HepG2 (cell line): ENCODE data around the gene SRGAP2. TPM values are rescaled to one million over a fixed set of nuclear protein-coding genes. Genes with fewer than 3 reads are reported as not detected.
"Not testable (repeated sequence)": the region's sequence is repeated elsewhere in the genome, so short reads cannot be mapped to it uniquely, and the experiment has no call there.

Experiments
- ATAC-seq: fragments of 200-7000 bp; cut with Tn5 transposase; 3 replicates; pipeline ENCODE4 v1.9.1; 2020; ENCODE audit warnings: mild to moderate bottlenecking, moderate library complexity
- BruUV-seq: library from RNA; stranded (reverse); fragments of 400-500 nt; replicated peaks from 2 replicates; lab custom pipeline; 2021; lab: Mats Ljungman, UMichigan
- CTCF ChIA-PET: fragments of 300-600 bp; formaldehyde crosslinking; extraction: SDS; loops from one replicate; lab custom pipeline; 2021; ENCODE audit warnings: low total read pairs, inconsistent platforms, low intra/inter-chr PET ratio; lab: Yijun Ruan, JAX
- POLR2A ChIA-PET: fragments of 350-600 bp; sonication (Branson Sonifier 250); formaldehyde crosslinking; loops from one replicate; lab custom pipeline; 2020; ENCODE audit warnings: antibody characterized with exemption, inconsistent platforms; lab: Yijun Ruan, JAX
- DNase-seq: peaks from one replicate; pipeline ENCODE4 v3.0.0-alpha.2; 2015; ENCODE audit warnings: low spot score
- FAIRE-seq: peaks from 3 replicates; lab custom pipeline; 2011; peaks lifted over from hg19 to GRCh38; lab: Jason Lieb, UNC
- H2AFZ ChIP-seq: one replicate; pipeline ENCODE4 v1.6.1; 2011; ENCODE audit warnings: low read length, inconsistent platforms
- H3K27ac ChIP-seq: fragments of 300-600 bp; 3 replicates; pipeline ENCODE4 v1.8.0; 2011; ENCODE audit warnings: mixed run types, mild to moderate bottlenecking, mixed read lengths, low read length, inconsistent platforms; ENCODE audit not compliant: insufficient read depth; ENCODE audit errors: extremely low read length
- H3K27me3 ChIP-seq, 2 experiments: fragments of 200-600 bp in 1 of 2; 2 replicates in 1 of 2; 3 replicates in 1 of 2; pipeline versions ENCODE4 v1.6.0 to v1.8.0; 2011; ENCODE audit warnings: low read length in 2 of 2, mild to moderate bottlenecking in 2 of 2, moderate library complexity in 2 of 2, inconsistent platforms in 1 of 2; ENCODE audit not compliant: insufficient read depth in 2 of 2, control insufficient read depth in 1 of 2
- H3K36me3 ChIP-seq, 2 experiments: fragments of 200-600 bp in 1 of 2; replicated peaks in 1 of 2; 2 replicates in 1 of 2; 3 replicates in 1 of 2; pipeline versions ENCODE4 v1.5.1 to v1.8.0; 2011; ENCODE audit warnings: low read length in 2 of 2, inconsistent platforms in 1 of 2; ENCODE audit not compliant: insufficient read depth in 2 of 2, control insufficient read depth in 1 of 2
- H3K4me1 ChIP-seq: 2 replicates; pipeline ENCODE4 v1.5.1; 2012; ENCODE audit warnings: low read length, inconsistent platforms; ENCODE audit not compliant: insufficient read depth
- H3K4me2 ChIP-seq: 2 replicates; pipeline ENCODE4 v1.6.0; 2011; ENCODE audit warnings: low read depth, low read length, inconsistent platforms
- H3K4me3 ChIP-seq, 3 experiments: fragments of 200-600 bp in 1 of 3; sonication (generic), shearing (Covaris generic) in 1 of 3; replicated peaks in 1 of 3; 2 replicates each; pipeline ENCODE4 v1.5.1; 2011 to 2016; ENCODE audit warnings: low read length in 3 of 3, inconsistent platforms in 2 of 3, low read depth in 2 of 3, mild to moderate bottlenecking in 2 of 3, control low read depth in 1 of 3, mixed read lengths in 1 of 3; ENCODE audit not compliant: insufficient read depth in 1 of 3
- H3K79me2 ChIP-seq: one replicate; pipeline ENCODE4 v1.6.1; 2011; ENCODE audit warnings: low read length, inconsistent platforms; ENCODE audit not compliant: insufficient read depth
- H3K9ac ChIP-seq: 2 replicates; pipeline ENCODE4 v1.6.0; 2011; ENCODE audit warnings: mild to moderate bottlenecking, low read depth, low read length, inconsistent platforms; ENCODE audit not compliant: insufficient read depth
- H3K9me3 ChIP-seq: 2 replicates; pipeline ENCODE4 v1.5.1; 2012; ENCODE audit warnings: mild to moderate bottlenecking, low read length
- H4K20me1 ChIP-seq: 2 replicates; pipeline ENCODE4 v1.6.0; 2011; ENCODE audit warnings: inconsistent platforms, mild to moderate bottlenecking, low read length, moderate library complexity; ENCODE audit not compliant: insufficient read depth
- WGBS: methylation state at CpG from one replicate; pipeline ENCODE4 v1.1.6; 2017; ENCODE audit warnings: low lambda C conversion rate; 5-methylcytosine and 5-hydroxymethylcytosine counted together
- in situ Hi-C: cut with HindIII; loops from 2 replicates; pipeline ENCODE4 v1.10.0; 2017; ENCODE audit warnings: low pct_unique_long_range_greater_than_20kb; ENCODE audit not compliant: extremely low pct_ligation_motif_present
- intact Hi-C: fragments of 100-400 bp; cut with micrococcal nuclease; formaldehyde crosslinking; loops from one replicate; pipeline ENCODE4 v1.10.0; 2022; ENCODE audit not compliant: unreplicated experiment
- polyA plus RNA-seq, 8 experiments: library from polyadenylated mRNA; depleted of rRNA in 3 of 8; stranded (reverse) in 7 of 8; unstranded in 1 of 8; fragments of >200 nt; fragmentation: Illumina TruSeq in 4 of 8; extraction: Trizol in 4 of 8; gene quantifications; 2 replicates each; pipeline versions ENCODE4 v1.2.1 to v1.2.3, GENCODE V29; 2011 to 2016; ENCODE audit warnings: low read depth in 4 of 8, missing spikeins in 1 of 8, mixed read lengths in 1 of 8; ENCODE audit not compliant: insufficient read depth in 1 of 8
- total RNA-seq, 5 experiments: library from RNA; depleted of rRNA; stranded (reverse); fragments of >200 nt; fragmentation: Illumina TruSeq; extraction: Trizol; gene quantifications; 2 replicates each; pipeline ENCODE4 v1.2.3, GENCODE V29; 2016; ENCODE audit warnings: low read depth in 1 of 5

Gene SRGAP2
- total and polyA plus RNA-seq, 2 of the 13 experiments (the other 11 are each of a cell fraction or from before 2014, with no cell fraction given) = 11.5 to 24.0 TPM

GRCh38 chr1:206178061-206178989, 25.0 kb upstream of the SRGAP2 start:
- intact Hi-C loops, BruUV-seq, H4K20me1 ChIP-seq, DNase-seq, H3K27me3 ChIP-seq, CTCF ChIA-PET, FAIRE-seq, H3K4me1 ChIP-seq, H3K4me2 ChIP-seq, H3K4me3 ChIP-seq, H3K79me2 ChIP-seq, in situ Hi-C loops, POLR2A ChIA-PET, H3K9me3 ChIP-seq, H3K36me3 ChIP-seq, H3K27ac ChIP-seq, H2AFZ ChIP-seq, H3K9ac ChIP-seq, ATAC-seq: not testable (repeated sequence)
- WGBS = 64% methylated on average over 9 of the region's 9 CpGs

GRCh38 chr1:206179666-206180065, 23.7 kb upstream of the SRGAP2 start:
- H2AFZ ChIP-seq, H3K4me2 ChIP-seq, ATAC-seq, H3K27ac ChIP-seq, H3K36me3 ChIP-seq, H4K20me1 ChIP-seq, in situ Hi-C loops, CTCF ChIA-PET, H3K9me3 ChIP-seq, H3K4me3 ChIP-seq, BruUV-seq, H3K9ac ChIP-seq, DNase-seq, POLR2A ChIA-PET, intact Hi-C loops, FAIRE-seq, H3K79me2 ChIP-seq, H3K27me3 ChIP-seq, H3K4me1 ChIP-seq: not testable (repeated sequence)

- FAIRE-seq, H3K27me3 ChIP-seq, H3K9me3 ChIP-seq, BruUV-seq, H3K4me2 ChIP-seq, H2AFZ ChIP-seq, H3K27ac ChIP-seq, CTCF ChIA-PET, H3K36me3 ChIP-seq, H3K4me1 ChIP-seq, ATAC-seq, H3K9ac ChIP-seq, POLR2A ChIA-PET, intact Hi-C loops, H3K4me3 ChIP-seq, in situ Hi-C loops, H4K20me1 ChIP-seq, DNase-seq, H3K79me2 ChIP-seq: not testable (repeated sequence)
- WGBS = 100% methylated on average over 5 of the region's 6 CpGs
Measured at GRCh38 chr1:206182368-206183317, 20.7 kb upstream of the SRGAP2 start.

GRCh38 chr1:206183788-206184187, 19.6 kb upstream of the SRGAP2 start:
- H3K27me3 ChIP-seq, H4K20me1 ChIP-seq, H3K4me1 ChIP-seq, DNase-seq, POLR2A ChIA-PET, H3K4me2 ChIP-seq, H3K79me2 ChIP-seq, ATAC-seq, H3K9ac ChIP-seq, H3K4me3 ChIP-seq, FAIRE-seq, H3K27ac ChIP-seq, H2AFZ ChIP-seq, H3K9me3 ChIP-seq, intact Hi-C loops, BruUV-seq, in situ Hi-C loops, CTCF ChIA-PET, H3K36me3 ChIP-seq: not testable (repeated sequence)
- no CpG with 5 or more reads among the region's 2 CpGs for WGBS
